ENCODE results near the gene ARRDC4.

- TF ChIP-seq CTCF (conservative IDR thresholded peaks at IDR 0.05; ENCODE audit: low read length) (no peak), EZH2phosphoT487 (IDR thresholded peaks at IDR 0.05; ENCODE audit: borderline replicate concordance, low read depth, low read length) (no peak)
These were observed 34.7 kb downstream of the ARRDC4 start for GRCh38 chr15:97995192-97995591.

Data from OCI-LY7 (cell line).